Activated CD4-positive, alpha-beta T cell treated with anti-CD3 and anti-CD28 coated beads for 48 hours (primary cell): ENCODE results near the gene RINT1.
A peak's percentile ranks its signal among the peaks of the same experiment; 100 is the strongest.
"Not testable (repeated sequence)": the region's sequence is repeated elsewhere in the genome, so short reads cannot be mapped to it uniquely, and the experiment has no call there.

Experiments
- DNase-seq: peaks from one replicate; pipeline ENCODE4 v3.0.0-alpha.2; 2020

Gene RINT1

GRCh38 chr7:105531792-105532671 lies at the start of gene RINT1:
Gene RINT1, plus strand, starts transcription at chr7:105532201. Its CDS starts 115 bp downstream, at chr7:105532316.
- peak; percentile 94 for DNase-seq

DNA sequence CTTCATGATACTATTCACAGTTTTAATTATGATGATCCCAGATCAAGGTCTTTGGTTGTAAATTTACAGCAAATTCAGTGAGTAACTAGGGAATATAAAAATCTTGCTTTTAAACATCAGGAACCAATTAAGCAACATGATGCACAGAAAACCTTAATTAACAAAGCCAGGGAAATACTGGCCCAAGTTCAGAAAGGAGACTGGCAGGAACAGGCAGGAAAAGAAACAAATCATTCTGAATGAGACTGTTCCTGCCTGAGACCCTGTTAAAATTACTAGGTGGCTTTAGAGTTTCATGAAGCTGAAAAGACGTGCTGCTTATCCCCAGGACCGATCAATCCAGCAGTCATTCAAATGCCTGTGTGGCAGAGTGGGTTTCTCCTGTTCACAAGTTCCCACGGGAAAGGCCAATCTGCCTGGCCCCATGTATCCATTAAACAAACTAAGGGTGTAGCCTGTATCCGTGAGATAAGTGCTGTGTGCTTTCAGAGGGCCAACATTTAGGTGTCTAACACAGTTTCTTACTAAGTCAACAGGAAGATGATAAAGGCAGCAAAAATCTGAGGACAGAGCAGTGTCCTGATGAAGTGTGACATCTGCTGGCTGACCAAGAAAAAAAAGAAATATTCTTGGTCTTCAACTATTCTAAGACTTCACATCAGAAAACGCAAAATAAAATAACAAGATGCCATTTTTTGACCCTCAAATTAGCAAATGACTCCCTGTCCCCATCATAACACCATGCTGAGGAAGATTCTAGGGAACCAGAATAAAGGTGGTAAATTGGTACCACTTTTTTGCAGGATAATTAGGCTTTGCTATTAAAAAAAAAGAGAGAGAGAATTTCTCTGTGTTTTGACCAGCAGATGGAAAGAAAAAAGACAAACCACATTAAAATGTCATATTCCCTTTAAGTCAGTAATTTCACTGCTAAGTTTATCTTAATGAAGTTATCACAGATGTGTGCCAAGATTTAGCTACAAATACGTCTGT lies 44.1 kb upstream of the RINT1 start:
- DNase-seq, result no peak

DNA sequence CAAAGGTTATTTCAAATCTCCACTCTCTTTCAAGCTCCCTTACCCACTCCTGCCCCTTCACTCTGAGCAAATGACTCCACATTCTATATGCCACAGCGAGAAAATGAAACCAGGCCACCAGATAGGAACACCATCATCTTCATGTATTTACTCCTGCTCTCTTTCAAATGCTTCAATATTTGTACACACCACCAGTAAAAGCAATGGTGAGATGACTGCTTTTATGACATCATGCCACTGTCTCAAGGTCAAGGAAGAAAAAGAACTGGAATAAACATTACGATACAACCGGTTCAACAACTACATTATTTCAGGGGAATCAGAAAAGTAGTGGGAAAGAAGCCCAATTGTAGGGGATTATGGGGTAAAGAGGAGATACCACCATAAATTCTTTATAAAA lies 42.6 kb upstream of the RINT1 start:
- no peak for DNase-seq

GRCh38 chr7:105493196-105493922 lies 38.6 kb upstream of the RINT1 start:
- DNase-seq, result no peak

GRCh38 chr7:105493923-105494315 lies 38.1 kb upstream of the RINT1 start:
- DNase-seq, result no peak

- no peak for DNase-seq
These were observed 35.5 kb upstream of the RINT1 start for GRCh38 chr7:105496521-105496920.

GRCh38 chr7:105497016-105497415 lies 35.0 kb upstream of the RINT1 start:
- no peak for DNase-seq

DNA sequence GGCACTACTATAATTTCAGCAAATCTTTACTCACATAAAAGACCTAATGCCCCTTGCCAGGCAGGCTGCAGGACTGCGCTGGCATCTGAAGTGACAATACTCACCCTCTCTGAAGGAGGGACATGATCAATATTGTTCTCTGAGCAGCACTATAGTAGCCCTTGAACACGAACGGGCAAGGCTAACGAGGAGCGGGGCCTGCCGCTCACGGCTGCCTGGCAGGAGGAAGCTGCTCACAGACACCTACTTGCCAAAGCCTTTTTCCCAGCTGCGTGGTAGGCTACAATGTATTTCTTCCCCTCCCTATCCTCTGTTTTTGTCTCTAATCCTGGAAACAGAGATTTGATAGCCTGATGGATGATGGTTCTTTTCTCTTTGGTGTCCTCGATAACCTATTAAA lies 29.8 kb upstream of the RINT1 start:
- no peak for DNase-seq

- no peak for DNase-seq
These were observed 19.6 kb upstream of the RINT1 start for GRCh38 chr7:105512415-105512814.

GRCh38 chr7:105512926-105513526 lies 19.0 kb upstream of the RINT1 start:
- no peak for DNase-seq

DNA sequence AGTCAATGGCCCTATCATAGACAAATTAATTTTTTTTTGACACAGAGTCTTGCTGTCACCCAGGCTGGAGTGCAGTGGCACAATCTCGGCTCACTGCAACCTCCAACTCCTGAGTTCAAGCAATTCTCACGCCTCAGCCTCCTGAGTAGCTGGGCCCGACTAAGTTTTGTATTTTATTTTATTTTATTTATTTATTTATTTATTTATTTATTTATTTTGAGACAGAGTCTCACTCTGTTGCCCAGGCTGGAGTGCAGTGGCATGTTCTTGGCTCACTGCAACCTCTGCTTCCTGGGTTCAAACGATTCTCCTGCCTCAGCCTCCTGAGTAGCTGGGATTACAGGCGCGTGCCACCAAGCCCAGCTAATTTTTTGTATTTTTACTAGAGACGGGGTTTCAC lies 16.4 kb upstream of the RINT1 start:
- DNase-seq, result not testable (repeated sequence)

GRCh38 chr7:105519353-105519752 lies 12.6 kb upstream of the RINT1 start:
- no peak for DNase-seq

- DNase-seq, result not testable (repeated sequence)
These were observed 11.4 kb upstream of the RINT1 start for GRCh38 chr7:105520620-105521019.

DNA sequence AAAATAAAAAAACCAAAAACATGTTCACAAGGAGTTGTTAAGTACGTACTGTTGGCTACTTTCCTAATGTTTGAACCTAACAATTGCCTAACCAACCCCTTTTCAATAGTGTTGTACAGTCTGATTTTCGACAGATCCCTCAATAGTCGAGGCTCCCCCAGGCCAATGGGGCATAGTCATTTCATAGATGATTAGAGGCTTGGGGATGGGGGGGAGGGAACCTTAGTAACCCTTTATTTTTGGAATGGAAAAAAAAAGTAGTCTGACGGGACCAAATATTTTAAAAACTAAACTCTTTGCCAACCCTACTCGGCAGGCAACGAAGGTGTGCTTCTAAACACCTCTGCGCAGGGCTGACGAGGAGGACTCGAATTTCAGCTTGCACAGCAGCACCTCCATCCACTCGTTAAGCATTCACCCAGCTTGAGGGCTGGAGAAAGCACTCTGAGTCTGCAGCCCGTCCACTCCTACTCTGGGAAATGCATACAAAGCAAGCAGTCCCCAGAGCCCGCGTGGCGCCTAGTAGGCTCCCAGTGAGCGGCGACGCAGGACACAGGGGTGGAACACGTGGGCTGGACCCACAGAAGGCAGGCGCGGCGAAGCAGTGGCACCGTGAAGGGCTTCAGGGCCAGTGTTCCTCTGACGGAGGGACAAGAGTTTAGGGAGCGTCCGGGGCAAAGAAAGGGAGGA lies 10.8 kb upstream of the RINT1 start:
- peak; percentile 67 for DNase-seq

GRCh38 chr7:105521717-105522463 lies 10.1 kb upstream of the RINT1 start, which contains the start of gene PUS7:
Gene PUS7, minus strand, starts transcription at chr7:105522271. Its CDS starts 13,759 bp downstream, at chr7:105508512.
- peak; percentile 87 for DNase-seq

DNA sequence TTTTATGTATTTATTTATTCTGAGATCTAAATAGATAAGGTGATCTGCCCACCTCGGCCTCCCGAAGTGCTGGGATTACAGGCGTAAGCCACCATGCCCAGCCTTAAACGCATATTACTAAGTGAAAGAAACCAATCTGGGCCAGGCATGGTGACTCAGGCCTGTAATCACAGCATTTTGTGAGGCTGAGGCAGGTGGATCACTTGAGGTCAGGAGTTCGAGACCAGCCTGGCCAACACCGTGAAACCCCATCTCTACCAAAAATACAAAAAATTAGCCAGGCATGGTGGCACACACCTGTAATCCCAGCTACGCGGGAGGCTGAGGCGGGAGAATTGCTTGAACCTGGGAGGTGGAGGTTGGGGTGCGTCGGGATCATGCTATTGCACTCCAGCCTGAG lies 7.6 kb upstream of the RINT1 start:
- DNase-seq, result not testable (repeated sequence)

- DNase-seq, result no peak
These were observed 7.2 kb upstream of the RINT1 start for GRCh38 chr7:105524840-105525239.

DNA sequence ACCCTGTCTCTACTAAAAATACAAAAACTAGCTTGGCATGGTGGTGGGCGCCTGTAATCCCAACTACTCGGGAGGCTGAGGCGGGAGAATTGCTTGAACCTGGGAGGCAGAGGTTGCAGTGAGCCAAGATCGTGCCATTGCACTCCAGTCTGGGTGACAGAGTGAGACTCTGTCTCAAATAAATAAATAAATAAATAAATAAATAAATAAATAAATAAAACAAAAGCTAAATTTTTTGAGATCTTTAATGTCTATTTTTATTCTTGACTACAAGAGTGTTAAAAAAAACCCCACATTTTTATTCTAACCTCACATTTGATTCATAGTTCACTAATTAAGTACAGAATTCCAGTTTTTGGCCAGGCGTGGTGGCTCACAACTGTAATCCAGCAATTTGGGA lies 4.3 kb upstream of the RINT1 start:
- not testable (repeated sequence) for DNase-seq

- DNase-seq, result no peak
These were observed 1.9 kb upstream of the RINT1 start for GRCh38 chr7:105530126-105530525.

DNA sequence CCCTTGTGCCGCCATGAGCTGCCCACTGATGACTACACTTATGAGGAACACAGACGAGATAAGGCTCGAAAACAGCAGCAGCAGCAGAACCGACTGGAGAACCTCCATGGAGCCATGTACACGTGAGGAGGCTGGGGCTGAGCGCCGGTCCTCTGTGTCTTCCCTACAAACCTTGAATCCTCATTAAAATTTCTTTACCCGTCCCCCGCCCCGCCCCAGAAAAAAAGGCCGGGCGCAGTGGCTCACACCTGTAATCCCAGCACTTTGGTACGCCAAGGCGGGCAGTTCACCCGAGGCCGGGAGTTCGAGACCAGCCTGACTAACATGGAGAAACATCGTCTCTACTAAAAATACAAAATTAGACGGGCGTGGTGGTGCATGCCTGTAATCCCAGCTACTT lies 1.5 kb upstream of the RINT1 start:
- no peak for DNase-seq
